ENCODE measurements around the gene SMAD1.

The SMAD1 gene

GRCh38 chr4:145494666-145495270 is 13.1 kb downstream of the SMAD1 start:
- TF ChIP-seq JUND (IDR thresholded peaks at IDR 0.05; ENCODE audit: low read depth) = no peak
- DNase-seq (ENCODE audit: low read depth in 1 of 2, low spot score in 1 of 2) = no peak
- in situ Hi-C loops (cut with HindIII; ENCODE audit: low pct_unique_long_range_greater_than_20kb, low sequenced_read_pairs) = no loop called here

DNA sequence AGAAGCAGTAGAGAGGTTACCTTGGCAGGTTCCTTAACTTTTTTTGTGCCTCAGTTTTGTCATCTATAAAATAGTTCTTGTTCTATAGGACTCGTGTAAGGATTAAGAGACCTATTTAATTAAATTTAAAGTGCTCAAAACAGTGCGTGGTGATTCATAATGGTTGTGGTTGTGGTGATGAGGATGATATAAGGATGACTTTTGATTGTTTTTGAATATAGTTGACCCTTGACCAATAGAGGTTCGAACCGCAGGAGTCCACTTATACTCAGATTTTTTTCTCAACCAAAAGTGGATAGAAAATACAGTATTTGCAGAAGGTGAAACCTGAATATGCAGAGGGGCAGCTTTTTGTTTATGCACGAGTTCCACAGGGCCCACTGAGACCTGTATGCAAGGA is 14.6 kb downstream of the SMAD1 start:
- TF ChIP-seq JUND (IDR thresholded peaks at IDR 0.05; ENCODE audit: low read depth) = no peak
- in situ Hi-C loops (cut with HindIII; ENCODE audit: low pct_unique_long_range_greater_than_20kb, low sequenced_read_pairs) = no loop called here
- DNase-seq (ENCODE audit: low read depth in 1 of 2, low spot score in 1 of 2) = no peak

- TF ChIP-seq JUND (IDR thresholded peaks at IDR 0.05; ENCODE audit: low read depth) = no peak
- in situ Hi-C loops (cut with HindIII; ENCODE audit: low pct_unique_long_range_greater_than_20kb, low sequenced_read_pairs) = no loop called here
- DNase-seq (ENCODE audit: low read depth in 1 of 2, low spot score in 1 of 2) = no peak
Observed at GRCh38 chr4:145497199-145498149, 15.8 kb downstream of the SMAD1 start.

DNA sequence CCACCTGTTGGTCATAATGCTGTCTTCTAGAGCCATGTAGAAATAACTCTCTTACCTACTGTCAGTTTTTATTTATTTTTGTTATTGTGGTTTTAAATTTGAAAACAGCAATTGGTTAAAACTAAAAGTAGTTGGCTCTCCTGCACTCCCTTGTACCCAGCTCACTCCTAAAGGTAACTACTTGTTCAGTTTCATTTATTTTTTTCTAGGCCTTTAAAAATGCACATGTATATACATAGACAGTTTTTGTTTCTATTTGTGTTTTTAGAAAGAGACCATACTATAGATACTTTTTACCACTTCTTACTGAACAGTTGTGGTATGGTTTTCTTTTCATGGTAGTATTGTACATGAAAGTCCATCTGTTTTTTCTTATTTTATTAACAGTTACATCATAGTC is 16.8 kb downstream of the SMAD1 start:
- in situ Hi-C loops (cut with HindIII; ENCODE audit: low pct_unique_long_range_greater_than_20kb, low sequenced_read_pairs) = no loop called here
- DNase-seq (ENCODE audit: low read depth in 1 of 2, low spot score in 1 of 2) = no peak
- TF ChIP-seq JUND (IDR thresholded peaks at IDR 0.05; ENCODE audit: low read depth) = no peak

DNA sequence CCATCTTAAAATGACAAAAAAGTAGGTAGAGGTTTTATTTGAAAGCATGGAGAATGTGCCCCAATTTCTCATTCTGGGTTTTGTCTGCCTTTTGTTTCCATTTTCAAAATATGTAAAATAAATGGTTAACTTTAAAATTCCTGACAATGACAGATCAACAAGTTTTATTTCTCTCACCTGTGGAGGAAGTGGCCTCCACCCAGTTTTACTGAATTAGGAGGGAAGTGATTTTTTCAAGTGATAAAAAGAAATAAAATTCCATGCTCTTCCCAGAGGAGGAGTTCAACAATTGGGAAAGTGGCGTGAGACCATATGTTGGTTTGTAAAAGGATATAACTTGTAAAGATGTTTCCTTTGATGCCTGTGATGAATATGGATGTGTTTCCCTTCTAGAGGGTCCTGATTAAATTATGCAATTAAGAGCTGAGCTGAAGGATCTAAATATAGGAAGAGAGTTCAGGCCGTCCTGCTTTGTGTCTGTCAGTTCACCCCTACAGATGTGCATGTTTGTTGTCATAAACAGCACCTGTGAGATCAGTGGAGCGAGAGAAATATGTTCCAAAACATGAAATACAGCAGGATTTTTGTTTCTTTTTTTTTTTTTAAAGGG is 19.5 kb downstream of the SMAD1 start:
- no peak for DNase-seq (ENCODE audit: low read depth in 1 of 2, low spot score in 1 of 2)
- in situ Hi-C loops (cut with HindIII; ENCODE audit: low pct_unique_long_range_greater_than_20kb, low sequenced_read_pairs) = no loop called here
- TF ChIP-seq JUND (IDR thresholded peaks at IDR 0.05; ENCODE audit: low read depth) = no peak

DNA sequence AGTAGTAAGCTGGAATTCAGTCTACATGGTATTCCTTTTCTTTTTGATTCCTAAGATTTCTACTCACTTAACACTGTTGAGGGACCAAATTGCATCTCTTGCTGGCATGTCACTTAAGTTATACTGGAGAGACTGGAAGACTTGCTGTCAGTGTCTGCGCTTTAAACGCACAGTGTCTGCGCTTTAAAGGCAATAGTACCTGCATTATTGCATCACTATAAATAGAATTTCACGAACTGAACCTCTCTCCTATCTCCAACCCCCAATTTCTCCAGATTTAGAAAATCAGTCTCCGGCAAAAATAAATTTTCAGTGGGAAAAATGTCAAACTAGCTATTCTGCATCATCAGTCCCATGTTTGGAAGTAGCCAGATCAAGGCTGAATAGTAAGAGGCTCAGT is 21.2 kb downstream of the SMAD1 start:
- in situ Hi-C loops (cut with HindIII; ENCODE audit: low pct_unique_long_range_greater_than_20kb, low sequenced_read_pairs) = no loop called here
- no peak for DNase-seq (ENCODE audit: low read depth in 1 of 2, low spot score in 1 of 2)
- TF ChIP-seq JUND (IDR thresholded peaks at IDR 0.05; ENCODE audit: low read depth) = no peak

DNA sequence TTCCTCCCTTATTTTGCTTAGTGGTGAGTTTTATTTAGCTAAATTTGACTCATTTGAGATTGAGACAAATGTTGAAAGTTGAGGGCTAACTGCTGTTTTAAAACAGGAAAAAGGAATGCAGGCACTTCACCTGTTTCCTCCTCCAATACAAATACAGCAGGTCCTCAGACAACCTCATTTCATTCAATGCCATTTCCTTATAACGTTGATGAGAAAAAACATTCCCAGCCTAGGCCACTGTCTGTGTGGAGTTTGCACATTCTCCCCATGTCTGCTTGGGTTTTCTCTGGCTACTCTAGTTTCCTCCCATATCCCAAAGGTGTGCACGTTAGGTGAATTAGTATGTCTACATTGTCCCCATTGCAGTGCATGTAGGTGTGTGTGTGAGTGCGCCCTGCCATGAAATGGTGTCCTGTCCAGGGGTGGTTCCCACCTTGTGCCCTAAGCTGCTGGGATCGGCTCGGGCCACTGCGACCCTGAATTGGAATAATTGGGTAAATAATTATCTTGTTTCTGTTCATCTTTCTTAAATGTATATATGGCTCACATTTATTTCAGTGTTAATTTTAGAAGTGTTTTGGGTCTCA is 21.9 kb downstream of the SMAD1 start:
- TF ChIP-seq JUND (IDR thresholded peaks at IDR 0.05; ENCODE audit: low read depth) = no peak
- in situ Hi-C loops (cut with HindIII; ENCODE audit: low pct_unique_long_range_greater_than_20kb, low sequenced_read_pairs) = no loop called here
- DNase-seq (ENCODE audit: low read depth in 1 of 2, low spot score in 1 of 2) = peak in 1 of 2 experiments; percentile 35

DNA sequence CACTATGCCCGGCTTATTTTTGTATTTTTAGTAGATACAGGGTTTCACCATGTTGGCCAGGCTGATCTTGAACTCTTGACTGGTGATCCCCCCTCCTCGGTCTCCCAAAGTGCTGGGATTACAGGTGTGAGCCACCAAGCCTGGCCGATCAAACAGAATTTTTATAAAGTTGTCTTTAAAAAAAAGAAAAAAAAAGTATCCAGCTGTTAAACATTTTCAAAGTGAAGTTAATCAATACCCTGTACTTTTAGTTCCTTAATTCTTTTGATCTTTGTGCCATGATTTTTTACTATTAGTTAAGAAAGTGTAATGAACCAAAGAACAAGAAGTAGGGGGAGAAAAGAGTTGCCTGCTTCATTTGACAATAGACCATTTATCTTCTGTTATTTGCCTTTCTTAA is 24.3 kb downstream of the SMAD1 start:
- TF ChIP-seq JUND (IDR thresholded peaks at IDR 0.05; ENCODE audit: low read depth) = no peak
- in situ Hi-C loops (cut with HindIII; ENCODE audit: low pct_unique_long_range_greater_than_20kb, low sequenced_read_pairs) = no loop called here
- no peak for DNase-seq (ENCODE audit: low read depth in 1 of 2, low spot score in 1 of 2)

DNA sequence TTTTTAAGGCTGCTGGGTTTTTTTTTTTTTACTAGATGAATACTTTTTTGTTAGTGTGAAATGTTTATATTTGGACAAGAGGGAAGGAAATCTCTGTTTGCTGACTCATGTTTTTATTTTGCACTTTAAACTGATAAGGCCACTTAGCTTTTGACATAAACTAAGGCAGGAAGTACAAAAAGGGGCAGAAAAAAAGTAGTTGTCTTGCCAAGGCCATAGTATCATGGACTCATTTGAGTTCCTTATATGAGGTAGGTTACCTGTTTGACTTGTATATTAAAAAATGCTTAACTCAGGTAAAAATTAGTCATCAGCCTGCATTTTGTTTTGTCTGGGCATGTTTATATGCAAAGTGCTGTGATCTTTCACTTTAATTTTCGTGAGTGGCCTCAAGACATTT is 26.0 kb downstream of the SMAD1 start:
- no peak for TF ChIP-seq JUND (IDR thresholded peaks at IDR 0.05; ENCODE audit: low read depth)
- in situ Hi-C loops (cut with HindIII; ENCODE audit: low pct_unique_long_range_greater_than_20kb, low sequenced_read_pairs) = no loop called here
- DNase-seq (ENCODE audit: low read depth in 1 of 2, low spot score in 1 of 2) = no peak

- in situ Hi-C loops (cut with HindIII; ENCODE audit: low pct_unique_long_range_greater_than_20kb, low sequenced_read_pairs) = no loop called here
- DNase-seq (ENCODE audit: low read depth in 1 of 2, low spot score in 1 of 2) = no peak
Observed at GRCh38 chr4:145511913-145512522, 30.4 kb downstream of the SMAD1 start.

GRCh38 chr4:145513020-145513621 is 31.5 kb downstream of the SMAD1 start:
- DNase-seq (ENCODE audit: low read depth in 1 of 2, low spot score in 1 of 2) = no peak
- no peak for TF ChIP-seq JUND (IDR thresholded peaks at IDR 0.05; ENCODE audit: low read depth)
- in situ Hi-C loops (cut with HindIII; ENCODE audit: low pct_unique_long_range_greater_than_20kb, low sequenced_read_pairs) = no loop called here

More at GRCh38 chr4:145511913-145512522, 30.4 kb downstream of the SMAD1 start:
- TF ChIP-seq JUND (IDR thresholded peaks at IDR 0.05; ENCODE audit: low read depth) = no peak

DNA sequence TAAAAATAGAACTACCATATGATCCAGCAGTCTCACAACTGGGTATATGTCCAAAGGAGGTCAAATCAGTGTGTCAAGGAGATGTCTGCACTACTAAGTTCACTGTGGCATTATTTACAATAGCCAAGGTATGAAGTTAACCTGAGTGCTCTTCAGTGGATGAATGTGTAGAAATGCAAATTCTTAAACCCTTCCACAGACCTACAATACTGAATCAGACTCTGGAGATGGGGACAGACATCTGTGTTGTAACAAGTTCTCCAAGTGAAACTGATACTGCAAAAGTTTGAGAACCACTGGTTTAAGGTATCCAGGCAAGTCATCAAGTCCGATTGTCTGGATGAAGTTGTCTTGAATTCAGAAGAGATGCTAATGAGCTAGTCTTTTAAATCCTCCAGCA is 38.5 kb downstream of the SMAD1 start:
- in situ Hi-C loops (cut with HindIII; ENCODE audit: low pct_unique_long_range_greater_than_20kb, low sequenced_read_pairs) = no loop called here
- no peak for TF ChIP-seq JUND (IDR thresholded peaks at IDR 0.05; ENCODE audit: low read depth)
- DNase-seq (ENCODE audit: low read depth in 1 of 2, low spot score in 1 of 2) = no peak

All from T47D (cell line).